HCT116 (cell line): Measurements from ENCODE around the gene HIVEP3. TPM values are rescaled to one million over a fixed set of nuclear protein-coding genes. Genes with fewer than 3 reads are reported as not detected.

ENCODE experiments used
- ATAC-seq: fragments of 200-7000 bp; cut with Tn5 transposase; 2 replicates; pipeline ENCODE4 v1.9.1; 2020; ENCODE audit warnings: mild to moderate bottlenecking, moderate library complexity
- BruUV-seq: library from RNA; stranded (reverse); fragments of 400-500 nt; replicated peaks from 2 replicates; lab custom pipeline; 2021; lab: Mats Ljungman, UMichigan
- CTCF ChIA-PET: fragments of 300-600 bp; sonication (Branson Sonifier 250); formaldehyde crosslinking; loops from one replicate; lab custom pipeline; 2021; ENCODE audit warnings: antibody characterized with exemption; lab: Charles Lee
- POLR2A ChIA-PET: fragments of 300-600, 350-600 bp; sonication (Branson Sonifier 250); formaldehyde crosslinking; loops from one replicate; lab custom pipeline; 2021; ENCODE audit warnings: antibody characterized with exemption; lab: Charles Lee
- RAD21 ChIA-PET, 2 experiments: fragments of 300-600 bp; sonication (Branson Sonifier 250); formaldehyde crosslinking; loops; one replicate each; lab custom pipeline; 2023; ENCODE audit warnings: low total read pairs in 2 of 2; ENCODE audit not compliant: uncharacterized antibody in 2 of 2, unreplicated experiment in 2 of 2, low non-redundant PET in 1 of 2; lab: Charles Lee
- DNase-seq: peaks from one replicate; pipeline ENCODE4 v3.0.0-alpha.2; 2010; ENCODE audit warnings: low read depth, low spot score
- H2AFZ ChIP-seq: fragments of 200-600 bp; shearing (Covaris generic), sonication (generic); 2 replicates; pipeline ENCODE4 v1.6.1; 2017; ENCODE audit warnings: low read depth, mixed run types, mixed read lengths, antibody characterized with exemption, low read length; ENCODE audit not compliant: poor library complexity, severe bottlenecking
- H3K27ac ChIP-seq: 2 replicates; pipeline ENCODE4 v1.5.1; 2012; ENCODE audit warnings: low read depth, low read length
- H3K27me3 ChIP-seq: fragments of 200-600 bp; sonication (generic); 2 replicates; pipeline ENCODE4 v1.6.1; 2016; ENCODE audit warnings: mixed run types, low read length, mixed read lengths; ENCODE audit not compliant: insufficient read depth
- H3K36me3 ChIP-seq, 2 experiments: fragments of 200-500 bp in 1 of 2; fragments of 200-600 bp in 1 of 2; sonication (Bioruptor generic) in 1 of 2; sonication (generic) in 1 of 2; 2 replicates each; pipeline versions ENCODE4 v1.5.1 to v1.6.1; 2014 to 2016; ENCODE audit warnings: low read length in 2 of 2, inconsistent platforms in 1 of 2, mixed read lengths in 1 of 2, mixed run types in 1 of 2; ENCODE audit not compliant: insufficient read depth in 2 of 2, control insufficient read depth in 1 of 2
- H3K4me1 ChIP-seq, 2 experiments: fragments of 200-600 bp in 1 of 2; sonication (generic) in 1 of 2; 2 replicates each; pipeline versions ENCODE4 v1.5.1 to v1.6.1; 2012 to 2017; ENCODE audit warnings: low read length in 2 of 2, inconsistent platforms in 1 of 2, mild to moderate bottlenecking in 1 of 2, mixed read lengths in 1 of 2, mixed run types in 1 of 2, moderate library complexity in 1 of 2; ENCODE audit not compliant: insufficient read depth in 2 of 2, control insufficient read depth in 1 of 2
- H3K4me2 ChIP-seq: fragments of 200-600 bp; sonication (generic); 2 replicates; pipeline ENCODE4 v1.6.1; 2017; ENCODE audit warnings: mixed run types, low read length, mixed read lengths
- H3K4me3 ChIP-seq, 2 experiments: fragments of 200-600 bp in 1 of 2; sonication (generic) in 1 of 2; replicated peaks in 1 of 2; 2 replicates each; pipeline ENCODE4 v1.5.1; 2011 to 2016; ENCODE audit warnings: low read length in 2 of 2, control low read depth in 1 of 2, low read depth in 1 of 2, mild to moderate bottlenecking in 1 of 2, mixed read lengths in 1 of 2, mixed run types in 1 of 2
- H3K79me2 ChIP-seq: fragments of 200-600 bp; sonication (generic); 2 replicates; pipeline ENCODE4 v1.6.1; 2017; ENCODE audit warnings: mild to moderate bottlenecking, mixed run types, low read length, moderate library complexity, mixed read lengths; ENCODE audit not compliant: insufficient read depth
- H3K9ac ChIP-seq: fragments of 200-600 bp; sonication (generic); 2 replicates; pipeline ENCODE4 v1.6.1; 2016; ENCODE audit warnings: low read length, mixed read lengths
- H3K9me2 ChIP-seq: fragments of 200-600 bp; sonication (generic), shearing (Covaris generic); 2 replicates; pipeline ENCODE4 v1.6.1; 2017; ENCODE audit warnings: mixed run types, mild to moderate bottlenecking, moderate library complexity; ENCODE audit not compliant: insufficient read depth
- H3K9me3 ChIP-seq, 2 experiments: fragments of 200-500 bp in 1 of 2; fragments of 200-600 bp in 1 of 2; sonication (Bioruptor generic) in 1 of 2; sonication (generic) in 1 of 2; 2 replicates each; pipeline ENCODE4 v1.6.1; 2014 to 2017; ENCODE audit warnings: low read length in 2 of 2, mixed read lengths in 2 of 2, inconsistent platforms in 1 of 2, low read depth in 1 of 2, mild to moderate bottlenecking in 1 of 2, mixed run types in 1 of 2, moderate library complexity in 1 of 2; ENCODE audit not compliant: control insufficient read depth in 1 of 2, insufficient read depth in 1 of 2
- H4K20me1 ChIP-seq: fragments of 200-600 bp; sonication (generic), shearing (Covaris generic); 2 replicates; pipeline ENCODE4 v1.6.1; 2017; ENCODE audit warnings: mixed run types, mild to moderate bottlenecking, moderate library complexity; ENCODE audit not compliant: insufficient read depth
- ATF3 ChIP-seq: IDR thresholded peaks from 2 replicates; pipeline ENCODE4 v1.6.1; 2012
- CBX3 ChIP-seq: IDR thresholded peaks from 2 replicates; pipeline ENCODE4 v1.6.1; 2012; ENCODE audit warnings: low read depth
- CEBPB ChIP-seq: IDR thresholded peaks from 2 replicates; pipeline ENCODE4 v1.6.1; 2012; ENCODE audit warnings: low read depth
- EGR1 ChIP-seq: IDR thresholded peaks from 2 replicates; pipeline ENCODE4 v1.6.1; 2012; ENCODE audit warnings: low read depth
- ELF1 ChIP-seq: IDR thresholded peaks from 2 replicates; pipeline ENCODE4 v1.6.1; 2012; ENCODE audit warnings: low read depth, borderline replicate concordance
- EZH2 ChIP-seq: fragments of 200-600 bp; sonication (generic); IDR thresholded peaks from 2 replicates; pipeline ENCODE4 v1.6.1; 2017; ENCODE audit warnings: antibody characterized with exemption, mixed run types
- EZH2phosphoT487 ChIP-seq: fragments of 200-600 bp; IDR thresholded peaks from 2 replicates; pipeline ENCODE4 v1.6.1; 2018; ENCODE audit warnings: antibody characterized with exemption, borderline replicate concordance
- FOSL1 ChIP-seq: IDR thresholded peaks from 2 replicates; pipeline ENCODE4 v1.6.1; 2012; ENCODE audit warnings: low read depth
- JUND ChIP-seq: IDR thresholded peaks from 2 replicates; pipeline ENCODE4 v1.6.1; 2012
- POLR2A ChIP-seq: IDR thresholded peaks from 2 replicates; pipeline ENCODE4 v1.7.0; 2011; ENCODE audit warnings: borderline replicate concordance; ENCODE audit not compliant: insufficient read depth, insufficient read length; ENCODE audit errors: extremely low read depth
- POLR2AphosphoS5 ChIP-seq: IDR thresholded peaks from 2 replicates; pipeline ENCODE4 v1.6.1; 2011; ENCODE audit warnings: mild to moderate bottlenecking, low read depth, low read length, moderate library complexity
- RAD21 ChIP-seq: IDR thresholded peaks from 2 replicates; pipeline ENCODE4 v1.6.1; 2012; ENCODE audit warnings: low read depth, mild to moderate bottlenecking
- SIN3A ChIP-seq: IDR thresholded peaks from 2 replicates; pipeline ENCODE4 v1.6.1; 2012; ENCODE audit warnings: low read depth
- SP1 ChIP-seq: IDR thresholded peaks from 2 replicates; pipeline ENCODE4 v1.6.1; 2012; ENCODE audit warnings: low read depth
- TCF7L2 ChIP-seq: IDR thresholded peaks from 2 replicates; pipeline ENCODE4 v1.7.0; 2011; ENCODE audit warnings: borderline replicate concordance, inconsistent platforms; ENCODE audit not compliant: insufficient read depth, insufficient read length; ENCODE audit errors: extremely low read depth
- YY1 ChIP-seq: IDR thresholded peaks from 2 replicates; pipeline ENCODE4 v1.6.1; 2011; ENCODE audit warnings: low read length, low read depth, moderate library complexity, mild to moderate bottlenecking; ENCODE audit not compliant: insufficient replicate concordance; ENCODE audit errors: extremely low read depth
- ZBTB33 ChIP-seq: IDR thresholded peaks from 2 replicates; pipeline ENCODE4 v1.6.1; 2011; ENCODE audit warnings: mild to moderate bottlenecking, low read length, moderate library complexity; ENCODE audit not compliant: insufficient replicate concordance; ENCODE audit errors: extremely low read depth
- ZFX ChIP-seq: fragments of 450-650 bp; IDR thresholded peaks from 2 replicates; pipeline ENCODE4 v1.6.1; 2017
- intact Hi-C: fragments of 100-400 bp; cut with micrococcal nuclease; formaldehyde crosslinking; loops from 2 replicates; pipeline ENCODE4 v1.10.0; 2022
- total RNA-seq: library from RNA; stranded (reverse); gene quantifications from one replicate; pipeline ENCODE4 v1.2.1, GENCODE V29; 2021; ENCODE audit not compliant: unreplicated experiment
- TF ChIP-seq, protein P1 (sequence below): IDR thresholded peaks from 2 replicates; pipeline ENCODE4 v1.6.1; 2012; ENCODE audit warnings: low read depth

Gene HIVEP3
- total RNA-seq, 1 experiment from 2014 or later: 7.1 TPM

- no peak overlapping the region for H2AFZ ChIP-seq
- H3K9me3 ChIP-seq: no peaks in the 10 kb centered on the region
- no peak overlapping the region for H3K4me2 ChIP-seq
- CTCF ChIA-PET: interaction anchor here (1.3 kb wide), 1 partner anchor 25 kb away, joined by 3 read pairs; no protein-coding TSS in a partner anchor
- RAD21 ChIA-PET: no interaction called here
- DNase-seq: no peak
- no peaks in the 10 kb centered on the region for H3K9me2 ChIP-seq
- no peak overlapping the region for H3K9ac ChIP-seq
- no peak for ATAC-seq
- no peaks in the 10 kb centered on the region for H4K20me1 ChIP-seq
- H3K27me3 ChIP-seq: no peaks in the 10 kb centered on the region
- H3K4me1 ChIP-seq: peaks cover 0 to 6% of the 10 kb centered on the region in 2 experiments; a peak in 3 of 4 replicates
- no TSS peak for BruUV-seq
- no peaks in the 10 kb centered on the region for H3K36me3 ChIP-seq
- POLR2A ChIA-PET: no interaction called here
- intact Hi-C loops: no loop called here
- TF ChIP-seq EGR1 (no peak), CBX3 (no peak), SIN3A (no peak), ZFX (no peak), EZH2 (no peak), CEBPB (no peak), YY1 (no peak), EZH2phosphoT487 (no peak), FOSL1 (no peak), JUND (no peak), POLR2AphosphoS5 (no peak), TCF7L2 (no peak), SP1 (no peak), ZBTB33 (no peak), RAD21 (no peak), POLR2A (no peak), ELF1 (no peak), ATF3 (no peak)
- TF ChIP-seq, protein P1, sequence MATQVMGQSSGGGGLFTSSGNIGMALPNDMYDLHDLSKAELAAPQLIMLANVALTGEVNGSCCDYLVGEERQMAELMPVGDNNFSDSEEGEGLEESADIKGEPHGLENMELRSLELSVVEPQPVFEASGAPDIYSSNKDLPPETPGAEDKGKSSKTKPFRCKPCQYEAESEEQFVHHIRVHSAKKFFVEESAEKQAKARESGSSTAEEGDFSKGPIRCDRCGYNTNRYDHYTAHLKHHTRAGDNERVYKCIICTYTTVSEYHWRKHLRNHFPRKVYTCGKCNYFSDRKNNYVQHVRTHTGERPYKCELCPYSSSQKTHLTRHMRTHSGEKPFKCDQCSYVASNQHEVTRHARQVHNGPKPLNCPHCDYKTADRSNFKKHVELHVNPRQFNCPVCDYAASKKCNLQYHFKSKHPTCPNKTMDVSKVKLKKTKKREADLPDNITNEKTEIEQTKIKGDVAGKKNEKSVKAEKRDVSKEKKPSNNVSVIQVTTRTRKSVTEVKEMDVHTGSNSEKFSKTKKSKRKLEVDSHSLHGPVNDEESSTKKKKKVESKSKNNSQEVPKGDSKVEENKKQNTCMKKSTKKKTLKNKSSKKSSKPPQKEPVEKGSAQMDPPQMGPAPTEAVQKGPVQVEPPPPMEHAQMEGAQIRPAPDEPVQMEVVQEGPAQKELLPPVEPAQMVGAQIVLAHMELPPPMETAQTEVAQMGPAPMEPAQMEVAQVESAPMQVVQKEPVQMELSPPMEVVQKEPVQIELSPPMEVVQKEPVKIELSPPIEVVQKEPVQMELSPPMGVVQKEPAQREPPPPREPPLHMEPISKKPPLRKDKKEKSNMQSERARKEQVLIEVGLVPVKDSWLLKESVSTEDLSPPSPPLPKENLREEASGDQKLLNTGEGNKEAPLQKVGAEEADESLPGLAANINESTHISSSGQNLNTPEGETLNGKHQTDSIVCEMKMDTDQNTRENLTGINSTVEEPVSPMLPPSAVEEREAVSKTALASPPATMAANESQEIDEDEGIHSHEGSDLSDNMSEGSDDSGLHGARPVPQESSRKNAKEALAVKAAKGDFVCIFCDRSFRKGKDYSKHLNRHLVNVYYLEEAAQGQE: no peak
- TF ChIP-seq, all 23 proteins: peak for 0
- Histone ChIP-seq H3K4me3 (no peak overlapping the region), H3K79me2 (no peaks in the 10 kb centered on the region), H3K27ac (no peak overlapping the region)
Measured at GRCh38 chr1:41467673-41468072, 451.0 kb downstream of the HIVEP3 start.
